HCT116 (cell line): ENCODE data around the gene ACOT7. TPM values are rescaled to one million over a fixed set of nuclear protein-coding genes. Genes with fewer than 3 reads are reported as not detected.

Source experiments
- ATAC-seq: fragments of 200-7000 bp; cut with Tn5 transposase; 2 replicates; pipeline ENCODE4 v1.9.1; 2020; ENCODE audit warnings: mild to moderate bottlenecking, moderate library complexity
- BruUV-seq: library from RNA; stranded (reverse); fragments of 400-500 nt; replicated peaks from 2 replicates; lab custom pipeline; 2021; lab: Mats Ljungman, UMichigan
- CTCF ChIA-PET: fragments of 300-600 bp; sonication (Branson Sonifier 250); formaldehyde crosslinking; loops from one replicate; lab custom pipeline; 2021; ENCODE audit warnings: antibody characterized with exemption; lab: Charles Lee
- POLR2A ChIA-PET: fragments of 300-600, 350-600 bp; sonication (Branson Sonifier 250); formaldehyde crosslinking; loops from one replicate; lab custom pipeline; 2021; ENCODE audit warnings: antibody characterized with exemption; lab: Charles Lee
- RAD21 ChIA-PET, 2 experiments: fragments of 300-600 bp; sonication (Branson Sonifier 250); formaldehyde crosslinking; loops; one replicate each; lab custom pipeline; 2023; ENCODE audit warnings: low total read pairs in 2 of 2; ENCODE audit not compliant: uncharacterized antibody in 2 of 2, unreplicated experiment in 2 of 2, low non-redundant PET in 1 of 2; lab: Charles Lee
- DNase-seq: peaks from one replicate; pipeline ENCODE4 v3.0.0-alpha.2; 2010; ENCODE audit warnings: low read depth, low spot score
- H2AFZ ChIP-seq: fragments of 200-600 bp; shearing (Covaris generic), sonication (generic); 2 replicates; pipeline ENCODE4 v1.6.1; 2017; ENCODE audit warnings: low read depth, mixed run types, mixed read lengths, antibody characterized with exemption, low read length; ENCODE audit not compliant: poor library complexity, severe bottlenecking
- H3K27ac ChIP-seq: 2 replicates; pipeline ENCODE4 v1.5.1; 2012; ENCODE audit warnings: low read depth, low read length
- H3K27me3 ChIP-seq: fragments of 200-600 bp; sonication (generic); 2 replicates; pipeline ENCODE4 v1.6.1; 2016; ENCODE audit warnings: mixed run types, low read length, mixed read lengths; ENCODE audit not compliant: insufficient read depth
- H3K36me3 ChIP-seq, 2 experiments: fragments of 200-500 bp in 1 of 2; fragments of 200-600 bp in 1 of 2; sonication (Bioruptor generic) in 1 of 2; sonication (generic) in 1 of 2; 2 replicates each; pipeline versions ENCODE4 v1.5.1 to v1.6.1; 2014 to 2016; ENCODE audit warnings: low read length in 2 of 2, inconsistent platforms in 1 of 2, mixed read lengths in 1 of 2, mixed run types in 1 of 2; ENCODE audit not compliant: insufficient read depth in 2 of 2, control insufficient read depth in 1 of 2
- H3K4me1 ChIP-seq, 2 experiments: fragments of 200-600 bp in 1 of 2; sonication (generic) in 1 of 2; 2 replicates each; pipeline versions ENCODE4 v1.5.1 to v1.6.1; 2012 to 2017; ENCODE audit warnings: low read length in 2 of 2, inconsistent platforms in 1 of 2, mild to moderate bottlenecking in 1 of 2, mixed read lengths in 1 of 2, mixed run types in 1 of 2, moderate library complexity in 1 of 2; ENCODE audit not compliant: insufficient read depth in 2 of 2, control insufficient read depth in 1 of 2
- H3K4me2 ChIP-seq: fragments of 200-600 bp; sonication (generic); 2 replicates; pipeline ENCODE4 v1.6.1; 2017; ENCODE audit warnings: mixed run types, low read length, mixed read lengths
- H3K4me3 ChIP-seq, 2 experiments: fragments of 200-600 bp in 1 of 2; sonication (generic) in 1 of 2; replicated peaks in 1 of 2; 2 replicates each; pipeline ENCODE4 v1.5.1; 2011 to 2016; ENCODE audit warnings: low read length in 2 of 2, control low read depth in 1 of 2, low read depth in 1 of 2, mild to moderate bottlenecking in 1 of 2, mixed read lengths in 1 of 2, mixed run types in 1 of 2
- H3K79me2 ChIP-seq: fragments of 200-600 bp; sonication (generic); 2 replicates; pipeline ENCODE4 v1.6.1; 2017; ENCODE audit warnings: mild to moderate bottlenecking, mixed run types, low read length, moderate library complexity, mixed read lengths; ENCODE audit not compliant: insufficient read depth
- H3K9ac ChIP-seq: fragments of 200-600 bp; sonication (generic); 2 replicates; pipeline ENCODE4 v1.6.1; 2016; ENCODE audit warnings: low read length, mixed read lengths
- H3K9me2 ChIP-seq: fragments of 200-600 bp; sonication (generic), shearing (Covaris generic); 2 replicates; pipeline ENCODE4 v1.6.1; 2017; ENCODE audit warnings: mixed run types, mild to moderate bottlenecking, moderate library complexity; ENCODE audit not compliant: insufficient read depth
- H3K9me3 ChIP-seq, 2 experiments: fragments of 200-500 bp in 1 of 2; fragments of 200-600 bp in 1 of 2; sonication (Bioruptor generic) in 1 of 2; sonication (generic) in 1 of 2; 2 replicates each; pipeline ENCODE4 v1.6.1; 2014 to 2017; ENCODE audit warnings: low read length in 2 of 2, mixed read lengths in 2 of 2, inconsistent platforms in 1 of 2, low read depth in 1 of 2, mild to moderate bottlenecking in 1 of 2, mixed run types in 1 of 2, moderate library complexity in 1 of 2; ENCODE audit not compliant: control insufficient read depth in 1 of 2, insufficient read depth in 1 of 2
- H4K20me1 ChIP-seq: fragments of 200-600 bp; sonication (generic), shearing (Covaris generic); 2 replicates; pipeline ENCODE4 v1.6.1; 2017; ENCODE audit warnings: mixed run types, mild to moderate bottlenecking, moderate library complexity; ENCODE audit not compliant: insufficient read depth
- CBX3 ChIP-seq: IDR thresholded peaks from 2 replicates; pipeline ENCODE4 v1.6.1; 2012; ENCODE audit warnings: low read depth
- CEBPB ChIP-seq: IDR thresholded peaks from 2 replicates; pipeline ENCODE4 v1.6.1; 2012; ENCODE audit warnings: low read depth
- ELF1 ChIP-seq: IDR thresholded peaks from 2 replicates; pipeline ENCODE4 v1.6.1; 2012; ENCODE audit warnings: low read depth, borderline replicate concordance
- EZH2phosphoT487 ChIP-seq: fragments of 200-600 bp; IDR thresholded peaks from 2 replicates; pipeline ENCODE4 v1.6.1; 2018; ENCODE audit warnings: antibody characterized with exemption, borderline replicate concordance
- JUND ChIP-seq: IDR thresholded peaks from 2 replicates; pipeline ENCODE4 v1.6.1; 2012
- POLR2A ChIP-seq: IDR thresholded peaks from 2 replicates; pipeline ENCODE4 v1.7.0; 2011; ENCODE audit warnings: borderline replicate concordance; ENCODE audit not compliant: insufficient read depth, insufficient read length; ENCODE audit errors: extremely low read depth
- TCF7L2 ChIP-seq: IDR thresholded peaks from 2 replicates; pipeline ENCODE4 v1.7.0; 2011; ENCODE audit warnings: borderline replicate concordance, inconsistent platforms; ENCODE audit not compliant: insufficient read depth, insufficient read length; ENCODE audit errors: extremely low read depth
- YY1 ChIP-seq: IDR thresholded peaks from 2 replicates; pipeline ENCODE4 v1.6.1; 2011; ENCODE audit warnings: low read length, low read depth, moderate library complexity, mild to moderate bottlenecking; ENCODE audit not compliant: insufficient replicate concordance; ENCODE audit errors: extremely low read depth
- ZFX ChIP-seq: fragments of 450-650 bp; IDR thresholded peaks from 2 replicates; pipeline ENCODE4 v1.6.1; 2017
- intact Hi-C: fragments of 100-400 bp; cut with micrococcal nuclease; formaldehyde crosslinking; loops from 2 replicates; pipeline ENCODE4 v1.10.0; 2022
- total RNA-seq: library from RNA; stranded (reverse); gene quantifications from one replicate; pipeline ENCODE4 v1.2.1, GENCODE V29; 2021; ENCODE audit not compliant: unreplicated experiment
- TF ChIP-seq, protein P1 (sequence below): IDR thresholded peaks from 2 replicates; pipeline ENCODE4 v1.6.1; 2012; ENCODE audit warnings: low read depth
- TF ChIP-seq, protein P2 (sequence below): IDR thresholded peaks from 2 replicates; pipeline ENCODE4 v1.6.1; 2011; ENCODE audit warnings: mild to moderate bottlenecking, low read length, moderate library complexity; ENCODE audit not compliant: insufficient replicate concordance; ENCODE audit errors: extremely low read depth
- TF ChIP-seq, protein P3 (sequence below): IDR thresholded peaks from 2 replicates; pipeline ENCODE4 v1.6.1; 2012

Gene ACOT7
- total RNA-seq, 1 experiment from 2014 or later: 162 TPM

DNA sequence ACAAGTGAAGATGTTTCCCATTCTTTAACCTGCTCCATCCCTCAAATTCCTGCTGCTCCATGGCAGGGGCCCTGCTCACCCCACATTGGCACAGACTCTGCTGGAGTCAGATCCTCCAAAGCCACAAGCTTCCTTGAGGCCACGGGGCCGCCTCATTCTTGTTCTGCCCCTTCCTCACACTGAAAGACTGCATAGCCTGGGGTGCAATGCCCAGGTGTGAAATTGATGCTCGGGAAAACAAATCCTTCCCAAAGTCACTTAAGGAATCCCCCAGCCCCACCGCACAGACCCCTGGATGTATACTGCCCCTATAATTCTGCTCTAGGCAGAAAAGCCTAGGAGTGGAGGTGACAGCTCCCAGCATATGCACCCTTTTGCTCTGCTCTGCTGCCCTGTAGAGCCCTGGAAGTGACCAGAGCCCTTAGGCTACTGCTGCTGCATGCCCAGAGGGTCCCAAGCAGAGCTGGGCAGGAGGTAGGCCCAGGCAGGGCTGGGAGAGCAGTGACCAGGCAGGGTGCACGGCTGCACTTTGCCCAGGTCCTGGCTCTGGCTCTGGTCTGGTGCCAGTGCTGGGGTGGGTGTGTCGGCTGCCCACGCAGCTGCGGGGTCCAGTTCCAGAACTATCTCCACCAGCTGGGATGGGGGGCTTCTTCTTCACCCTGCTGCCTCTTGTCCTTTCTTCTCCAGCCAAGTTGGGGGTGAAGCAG is 24.5 kb upstream of the ACOT7 start:
- H3K9me2 ChIP-seq: no peaks in the 10 kb centered on the region
- H3K9ac ChIP-seq: no peak overlapping the region
- no peak overlapping the region for H3K27ac ChIP-seq
- no peaks in the 10 kb centered on the region for H3K79me2 ChIP-seq
- H3K9me3 ChIP-seq: no peaks in the 10 kb centered on the region
- CTCF ChIA-PET: interaction anchor here (2.9 kb wide), 1 partner anchor 21 kb away, joined by 30 read pairs; no protein-coding TSS in a partner anchor
- no peaks in the 10 kb centered on the region for H4K20me1 ChIP-seq
- H3K36me3 ChIP-seq: no peaks in the 10 kb centered on the region
- TSS peak; percentile 40 for BruUV-seq
- no peak overlapping the region for H2AFZ ChIP-seq
- RAD21 ChIA-PET: no interaction called here
- no peak for TF ChIP-seq TCF7L2
- TF ChIP-seq YY1: no peak
- TF ChIP-seq CEBPB: no peak
- TF ChIP-seq JUND: no peak
- TF ChIP-seq, protein P1, sequence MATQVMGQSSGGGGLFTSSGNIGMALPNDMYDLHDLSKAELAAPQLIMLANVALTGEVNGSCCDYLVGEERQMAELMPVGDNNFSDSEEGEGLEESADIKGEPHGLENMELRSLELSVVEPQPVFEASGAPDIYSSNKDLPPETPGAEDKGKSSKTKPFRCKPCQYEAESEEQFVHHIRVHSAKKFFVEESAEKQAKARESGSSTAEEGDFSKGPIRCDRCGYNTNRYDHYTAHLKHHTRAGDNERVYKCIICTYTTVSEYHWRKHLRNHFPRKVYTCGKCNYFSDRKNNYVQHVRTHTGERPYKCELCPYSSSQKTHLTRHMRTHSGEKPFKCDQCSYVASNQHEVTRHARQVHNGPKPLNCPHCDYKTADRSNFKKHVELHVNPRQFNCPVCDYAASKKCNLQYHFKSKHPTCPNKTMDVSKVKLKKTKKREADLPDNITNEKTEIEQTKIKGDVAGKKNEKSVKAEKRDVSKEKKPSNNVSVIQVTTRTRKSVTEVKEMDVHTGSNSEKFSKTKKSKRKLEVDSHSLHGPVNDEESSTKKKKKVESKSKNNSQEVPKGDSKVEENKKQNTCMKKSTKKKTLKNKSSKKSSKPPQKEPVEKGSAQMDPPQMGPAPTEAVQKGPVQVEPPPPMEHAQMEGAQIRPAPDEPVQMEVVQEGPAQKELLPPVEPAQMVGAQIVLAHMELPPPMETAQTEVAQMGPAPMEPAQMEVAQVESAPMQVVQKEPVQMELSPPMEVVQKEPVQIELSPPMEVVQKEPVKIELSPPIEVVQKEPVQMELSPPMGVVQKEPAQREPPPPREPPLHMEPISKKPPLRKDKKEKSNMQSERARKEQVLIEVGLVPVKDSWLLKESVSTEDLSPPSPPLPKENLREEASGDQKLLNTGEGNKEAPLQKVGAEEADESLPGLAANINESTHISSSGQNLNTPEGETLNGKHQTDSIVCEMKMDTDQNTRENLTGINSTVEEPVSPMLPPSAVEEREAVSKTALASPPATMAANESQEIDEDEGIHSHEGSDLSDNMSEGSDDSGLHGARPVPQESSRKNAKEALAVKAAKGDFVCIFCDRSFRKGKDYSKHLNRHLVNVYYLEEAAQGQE: no peak
- TF ChIP-seq, protein P2, sequence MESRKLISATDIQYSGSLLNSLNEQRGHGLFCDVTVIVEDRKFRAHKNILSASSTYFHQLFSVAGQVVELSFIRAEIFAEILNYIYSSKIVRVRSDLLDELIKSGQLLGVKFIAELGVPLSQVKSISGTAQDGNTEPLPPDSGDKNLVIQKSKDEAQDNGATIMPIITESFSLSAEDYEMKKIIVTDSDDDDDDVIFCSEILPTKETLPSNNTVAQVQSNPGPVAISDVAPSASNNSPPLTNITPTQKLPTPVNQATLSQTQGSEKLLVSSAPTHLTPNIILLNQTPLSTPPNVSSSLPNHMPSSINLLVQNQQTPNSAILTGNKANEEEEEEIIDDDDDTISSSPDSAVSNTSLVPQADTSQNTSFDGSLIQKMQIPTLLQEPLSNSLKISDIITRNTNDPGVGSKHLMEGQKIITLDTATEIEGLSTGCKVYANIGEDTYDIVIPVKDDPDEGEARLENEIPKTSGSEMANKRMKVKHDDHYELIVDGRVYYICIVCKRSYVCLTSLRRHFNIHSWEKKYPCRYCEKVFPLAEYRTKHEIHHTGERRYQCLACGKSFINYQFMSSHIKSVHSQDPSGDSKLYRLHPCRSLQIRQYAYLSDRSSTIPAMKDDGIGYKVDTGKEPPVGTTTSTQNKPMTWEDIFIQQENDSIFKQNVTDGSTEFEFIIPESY: no peak
- TF ChIP-seq ELF1: no peak
- no peak for TF ChIP-seq EZH2phosphoT487
- no peak for TF ChIP-seq CBX3
- TF ChIP-seq, protein P3, sequence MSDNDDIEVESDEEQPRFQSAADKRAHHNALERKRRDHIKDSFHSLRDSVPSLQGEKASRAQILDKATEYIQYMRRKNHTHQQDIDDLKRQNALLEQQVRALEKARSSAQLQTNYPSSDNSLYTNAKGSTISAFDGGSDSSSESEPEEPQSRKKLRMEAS: no peak
- TF ChIP-seq ZFX: no peak
- TF ChIP-seq POLR2A: no peak
- H3K4me2 ChIP-seq: no peak overlapping the region
- no peak for DNase-seq
- H3K4me1 ChIP-seq: peaks cover 44 to 84% of the 10 kb centered on the region in 2 experiments
- intact Hi-C loops: no loop called here
- no peak for ATAC-seq
- H3K27me3 ChIP-seq: no peaks in the 10 kb centered on the region
- POLR2A ChIA-PET: no interaction called here
- H3K4me3 ChIP-seq: no peak overlapping the region
